ENCODE data around the gene PRKN. TPM values are rescaled to one million over a fixed set of nuclear protein-coding genes. Genes with fewer than 3 reads are reported as not detected.

PRKN gene
- polyA plus RNA-seq, 3 donors: 0.41 to 16.8 (median 2.1) TPM

DNA sequence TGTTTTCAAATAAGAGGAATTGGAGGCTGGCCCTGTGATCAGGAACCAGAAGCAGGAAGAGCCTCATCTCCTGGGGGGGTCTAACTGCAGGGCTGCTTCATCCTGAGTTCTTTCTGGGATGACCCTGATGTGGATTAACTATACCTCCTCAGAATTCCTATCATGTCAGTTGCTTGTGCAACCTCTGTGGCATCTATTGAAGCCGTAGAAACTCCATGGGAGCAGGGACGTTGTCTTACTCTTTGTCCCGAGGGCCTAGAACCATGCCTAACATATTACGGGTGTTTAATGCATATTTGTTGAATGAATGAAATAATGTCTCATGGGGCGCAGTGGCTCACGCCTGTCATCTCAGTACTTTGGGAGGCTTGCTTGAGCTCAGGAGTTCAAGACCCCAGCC lies 1343.6 kb downstream of the PRKN start:
- H3K27ac ChIP-seq (ENCODE audit: low read depth, low read length): no peak overlapping the region
- WGBS, 3 donors: 95 to 96% (median 95%) methylated on average over 6 of the region's 6 CpGs

DNA sequence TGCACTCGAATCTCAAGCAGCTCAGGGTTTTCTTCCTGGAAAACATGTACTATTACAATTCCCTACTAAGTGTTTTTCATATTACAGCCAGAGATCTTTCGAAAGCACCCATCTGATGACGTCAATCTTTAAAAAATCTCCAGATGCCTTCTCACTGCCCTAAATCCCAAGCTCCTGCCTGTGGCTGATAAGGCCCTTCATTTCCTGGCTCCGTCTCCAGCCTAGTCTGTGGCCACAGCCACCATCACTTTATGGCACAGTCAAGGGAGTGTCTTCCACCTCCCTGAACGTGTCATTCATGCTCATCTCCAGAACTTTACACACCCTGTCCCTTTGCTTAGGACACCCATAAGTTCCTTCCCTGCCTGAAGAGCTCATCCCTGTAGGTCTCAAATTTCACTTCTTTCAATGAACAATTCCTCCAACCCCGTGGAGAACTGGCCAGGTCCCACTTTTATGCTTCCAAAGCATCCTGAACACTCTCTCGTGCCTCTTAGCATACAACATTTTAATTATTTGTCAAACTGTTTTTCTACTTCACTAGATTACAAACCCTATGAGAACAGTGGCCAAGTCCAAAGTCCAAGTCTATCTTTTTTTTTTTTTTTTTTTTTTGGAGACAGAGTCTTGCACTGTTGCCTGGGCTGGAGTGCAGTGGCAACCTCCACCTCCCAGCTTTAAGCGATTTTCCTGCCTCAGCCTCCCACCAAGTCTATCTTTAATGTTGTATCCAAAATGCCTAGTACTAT lies 1347.6 kb downstream of the PRKN start:
- WGBS, 3 donors: 58 to 69% (median 67%) methylated on average over 8 of the region's 8 CpGs

DNA sequence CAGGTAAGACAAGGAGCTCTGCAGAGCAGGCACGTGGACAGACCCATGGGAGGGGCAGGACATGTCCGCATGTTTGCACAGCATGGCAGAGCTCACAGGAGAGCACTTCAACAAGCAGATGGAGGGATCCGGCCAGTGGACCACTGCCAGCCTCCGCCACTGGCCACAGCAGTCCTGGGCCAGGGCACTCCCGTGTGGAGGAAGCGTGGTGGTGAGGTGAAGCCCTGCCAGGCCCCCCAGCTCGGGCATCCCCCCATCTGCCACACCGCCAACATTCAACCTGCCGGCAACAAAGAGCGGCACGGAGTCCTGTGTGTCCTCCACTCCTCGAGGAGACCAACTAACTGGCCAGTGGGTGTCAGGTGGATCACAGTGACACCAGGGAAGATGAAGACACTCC lies 1349.5 kb downstream of the PRKN start:
- 87 to 94% (median 90%) methylated on average over 12 of the region's 12 CpGs for WGBS, 3 donors
- H3K27ac ChIP-seq (ENCODE audit: low read depth, low read length): no peak overlapping the region

More for the DNA sequence above, 1347.6 kb downstream of the PRKN start:
- H3K27ac ChIP-seq (ENCODE audit: low read depth, low read length): no peak overlapping the region

DNA sequence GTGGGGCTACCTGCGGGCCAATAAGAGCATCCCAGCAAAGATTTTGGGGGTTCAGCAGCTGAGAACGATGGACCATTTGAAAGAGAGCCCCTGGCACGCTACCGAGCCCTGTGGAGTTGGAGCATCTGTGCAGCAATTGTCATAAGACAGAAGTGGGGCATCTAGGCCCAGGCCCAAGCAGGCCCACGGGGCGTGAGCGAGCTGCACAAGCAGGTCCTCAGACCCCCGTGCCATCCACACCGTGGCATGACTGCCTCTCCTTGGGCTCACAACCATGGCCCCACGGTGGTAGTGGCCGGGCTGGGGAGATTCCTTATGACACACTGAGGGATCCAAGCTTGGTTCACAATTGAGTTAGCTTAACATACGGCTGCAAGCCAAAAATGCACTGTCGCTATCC lies 1350.5 kb downstream of the PRKN start:
- H3K27ac ChIP-seq (ENCODE audit: low read depth, low read length): no peak overlapping the region
- 94 to 96% (median 96%) methylated on average over 13 of the region's 13 CpGs for WGBS, 3 donors

DNA sequence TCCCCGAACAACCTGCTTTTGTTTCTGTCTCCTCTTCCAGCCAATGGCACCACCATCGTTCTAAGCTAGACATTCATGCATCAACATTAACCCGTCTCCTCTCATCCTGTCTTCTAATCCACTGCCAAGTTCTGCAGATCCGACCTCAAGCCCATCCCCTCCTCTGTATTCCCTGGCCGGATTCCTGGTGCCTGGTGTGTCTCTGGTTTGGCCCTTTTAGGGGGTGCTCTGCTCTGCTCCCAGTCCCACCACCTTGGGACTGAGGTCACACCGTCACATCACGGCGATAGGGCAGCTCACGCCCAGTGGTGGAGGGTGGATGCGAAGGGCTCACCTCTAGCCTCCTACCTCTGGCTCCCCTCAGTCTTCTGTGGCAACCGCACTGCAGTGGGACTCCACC lies 1351.2 kb downstream of the PRKN start:
- WGBS, 3 donors: 90 to 92% (median 91%) methylated on average over 11 of the region's 11 CpGs
- no peak overlapping the region for H3K27ac ChIP-seq (ENCODE audit: low read depth, low read length)

DNA sequence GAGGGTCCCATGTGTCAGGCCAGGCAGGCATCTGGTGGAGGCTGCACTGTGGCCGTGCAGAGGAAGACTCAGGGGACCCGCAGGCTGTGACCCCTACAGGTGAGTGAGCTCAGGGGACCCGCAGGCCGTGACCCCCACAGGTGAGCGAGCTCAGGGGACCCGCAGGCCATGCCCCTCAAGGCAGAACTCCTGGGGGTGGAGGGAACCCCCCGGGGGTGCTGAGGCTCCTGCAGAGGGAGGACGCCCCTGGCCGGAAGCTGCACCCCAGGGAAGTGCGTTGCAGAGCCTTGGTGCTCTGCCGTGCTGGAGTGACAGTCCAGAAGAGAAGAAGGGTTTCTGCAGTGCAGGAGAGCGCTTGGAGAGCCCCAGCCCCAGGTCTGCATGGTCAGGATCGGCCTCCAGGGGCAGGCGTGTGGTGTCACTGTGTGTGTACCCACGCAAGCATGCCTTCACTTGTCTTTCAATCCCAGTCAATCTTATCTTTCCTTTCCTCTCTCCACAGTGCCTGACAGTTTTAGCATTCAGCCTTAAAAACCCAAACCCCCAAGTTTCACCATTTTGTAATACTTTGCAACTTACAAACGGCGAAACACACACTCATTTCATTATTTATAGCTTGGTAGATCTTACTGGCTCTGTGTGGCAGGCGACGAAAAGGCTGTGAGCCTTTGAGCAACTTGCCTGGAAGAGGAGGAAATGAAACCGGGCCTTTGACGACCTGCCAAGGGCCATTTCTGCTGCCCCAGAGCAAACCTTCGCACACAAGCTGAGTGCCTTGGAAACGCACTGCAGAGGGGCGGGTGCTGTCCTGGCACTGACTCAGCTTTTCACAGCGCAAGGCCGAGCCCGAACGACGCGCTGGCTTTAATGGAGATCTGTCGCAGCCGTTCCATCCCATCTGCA lies 1352.3 kb downstream of the PRKN start:
- H3K27ac ChIP-seq (ENCODE audit: low read depth, low read length): no peak overlapping the region
- 47 to 62% (median 59%) methylated on average over 32 of the region's 32 CpGs for WGBS, 3 donors

DNA sequence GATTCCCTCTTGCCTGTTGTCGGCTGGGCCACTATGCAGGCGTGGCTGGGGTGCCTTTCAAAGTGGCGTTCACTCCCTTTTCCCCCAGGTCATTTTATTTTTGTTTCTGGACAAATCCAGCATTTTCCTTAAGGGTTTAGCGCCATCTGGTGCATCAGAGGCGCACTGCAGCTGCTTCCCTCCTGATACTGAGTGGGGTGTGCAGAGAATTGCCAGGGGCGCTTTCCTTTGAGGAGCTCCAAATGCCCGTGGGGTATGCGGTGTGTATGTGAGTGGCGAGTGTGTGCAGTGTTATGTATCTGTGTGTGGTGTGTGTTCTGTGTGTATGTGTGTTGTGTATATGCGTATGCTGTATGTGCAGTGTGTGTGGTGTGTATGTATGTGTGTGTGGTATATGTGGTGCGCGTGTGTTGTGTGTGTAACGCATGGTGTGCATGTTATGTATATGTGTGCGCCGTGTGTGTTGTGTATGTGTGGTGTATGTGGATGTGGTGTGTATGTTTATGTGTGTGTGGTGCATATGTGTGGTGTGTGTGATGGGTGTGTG lies 1353.6 kb downstream of the PRKN start:
- WGBS, 3 donors: 34 to 38% (median 35%) methylated on average over 15 of the region's 15 CpGs
- no peak overlapping the region for H3K27ac ChIP-seq (ENCODE audit: low read depth, low read length)

DNA sequence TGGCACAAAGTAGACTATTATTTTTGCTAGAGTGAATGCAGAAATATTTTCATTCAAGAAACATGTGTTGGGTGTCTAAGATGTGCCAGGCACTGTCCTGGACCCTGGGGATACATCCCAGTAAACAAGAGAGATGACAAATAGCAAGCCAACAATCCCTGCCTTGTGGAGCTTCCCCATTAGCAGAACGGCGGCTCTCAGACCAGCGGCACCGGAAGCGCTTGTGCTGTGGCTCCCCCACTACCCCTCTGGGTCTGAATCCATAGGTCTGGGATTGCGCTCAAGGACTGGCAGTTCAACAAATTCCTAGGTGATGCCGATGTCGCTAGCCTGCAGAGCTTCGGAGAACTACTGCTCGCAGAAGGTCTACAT lies 1355.2 kb downstream of the PRKN start:
- no peak overlapping the region for H3K27ac ChIP-seq (ENCODE audit: low read depth, low read length)
- WGBS, 3 donors: 89 to 95% (median 90%) methylated on average over 10 of the region's 10 CpGs

DNA sequence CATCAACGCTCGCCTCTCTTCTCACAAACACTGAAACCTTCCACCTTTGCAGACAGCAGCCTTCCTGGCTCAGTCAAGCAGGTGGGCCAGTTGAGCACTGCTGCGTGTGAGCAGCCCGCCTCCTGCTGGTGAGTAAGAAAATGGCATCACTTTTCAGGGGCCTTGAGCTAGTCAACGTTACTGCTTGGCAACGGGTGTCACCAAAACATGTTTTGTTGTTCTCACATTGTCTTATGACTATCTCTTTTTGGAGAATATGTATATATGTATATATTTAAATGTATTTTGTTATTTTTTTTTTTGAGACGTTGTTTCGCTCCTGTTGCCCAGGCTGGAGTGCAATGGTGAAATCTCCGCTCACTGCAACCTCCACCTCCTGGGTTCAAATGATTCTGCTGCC lies 1356.7 kb downstream of the PRKN start:
- 30 to 36% (median 30%) methylated on average over 9 of the region's 9 CpGs for WGBS, 3 donors
- no peak overlapping the region for H3K27ac ChIP-seq (ENCODE audit: low read depth, low read length)

DNA sequence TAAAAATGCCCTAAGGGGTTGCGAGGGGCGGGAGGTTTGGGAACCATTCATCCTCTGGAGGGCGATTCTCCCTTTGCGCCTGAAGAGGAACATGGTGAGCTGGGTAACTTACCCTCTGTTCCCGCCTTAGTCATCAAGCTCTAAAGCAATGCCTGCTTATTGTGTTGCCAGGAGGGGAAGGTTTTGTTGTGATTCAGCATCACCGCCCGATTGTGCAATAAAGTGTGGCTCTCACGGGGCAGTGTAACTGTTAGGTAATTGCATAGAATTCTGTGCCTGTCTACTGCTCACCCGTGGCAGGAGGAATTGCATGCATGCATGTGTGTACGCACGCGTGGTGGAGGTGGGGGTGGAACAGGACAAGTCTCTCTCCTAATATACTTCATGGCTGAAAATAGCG lies 1358.2 kb downstream of the PRKN start:
- WGBS, 3 donors: 67 to 87% (median 68%) methylated on average over 13 of the region's 13 CpGs
- no peak overlapping the region for H3K27ac ChIP-seq (ENCODE audit: low read depth, low read length)

DNA sequence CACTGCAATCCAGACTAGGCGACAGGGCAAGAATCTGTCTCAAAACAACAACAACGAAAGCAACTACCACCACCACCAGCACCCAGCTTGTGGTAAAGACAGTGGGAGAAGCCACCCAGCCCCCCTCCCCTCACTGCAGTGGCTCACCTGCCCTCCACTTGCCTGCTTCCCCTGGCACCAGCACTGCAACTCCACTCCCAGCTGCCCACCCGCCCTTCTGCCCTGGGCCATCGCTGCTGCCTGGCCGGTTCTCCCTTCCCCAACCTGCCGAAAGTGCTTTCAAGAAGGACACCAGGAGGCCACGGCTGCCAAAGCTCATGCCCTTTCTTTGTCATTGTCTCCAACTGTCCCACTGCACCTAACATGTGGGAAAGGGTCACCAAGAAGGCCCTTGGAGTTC lies 1359.1 kb downstream of the PRKN start:
- WGBS, 3 donors: 85 to 90% (median 90%) methylated on average over 7 of the region's 7 CpGs
- no peak overlapping the region for H3K27ac ChIP-seq (ENCODE audit: low read depth, low read length)

DNA sequence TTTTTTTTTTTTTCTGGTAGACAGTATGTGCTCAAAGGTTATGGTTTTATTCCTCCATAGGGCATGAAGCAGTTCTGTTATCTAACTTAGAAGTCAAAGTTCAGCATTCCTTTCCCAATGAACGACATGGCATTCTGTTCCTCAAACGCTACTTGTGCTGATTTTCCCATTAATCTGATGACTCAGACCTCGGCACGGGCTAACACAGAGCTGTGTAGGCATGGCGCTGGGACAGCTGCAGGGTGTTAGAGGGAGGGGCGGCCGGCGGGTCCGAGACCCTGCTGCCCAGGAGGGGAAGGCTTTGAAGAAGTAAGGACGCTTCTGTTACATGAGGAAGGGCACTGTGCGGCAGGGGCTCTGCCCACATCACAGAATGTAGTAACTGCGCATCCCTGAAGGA lies 1360.1 kb downstream of the PRKN start:
- WGBS, 3 donors: 51 to 77% (median 74%) methylated on average over 12 of the region's 12 CpGs
- no peak overlapping the region for H3K27ac ChIP-seq (ENCODE audit: low read depth, low read length)

DNA sequence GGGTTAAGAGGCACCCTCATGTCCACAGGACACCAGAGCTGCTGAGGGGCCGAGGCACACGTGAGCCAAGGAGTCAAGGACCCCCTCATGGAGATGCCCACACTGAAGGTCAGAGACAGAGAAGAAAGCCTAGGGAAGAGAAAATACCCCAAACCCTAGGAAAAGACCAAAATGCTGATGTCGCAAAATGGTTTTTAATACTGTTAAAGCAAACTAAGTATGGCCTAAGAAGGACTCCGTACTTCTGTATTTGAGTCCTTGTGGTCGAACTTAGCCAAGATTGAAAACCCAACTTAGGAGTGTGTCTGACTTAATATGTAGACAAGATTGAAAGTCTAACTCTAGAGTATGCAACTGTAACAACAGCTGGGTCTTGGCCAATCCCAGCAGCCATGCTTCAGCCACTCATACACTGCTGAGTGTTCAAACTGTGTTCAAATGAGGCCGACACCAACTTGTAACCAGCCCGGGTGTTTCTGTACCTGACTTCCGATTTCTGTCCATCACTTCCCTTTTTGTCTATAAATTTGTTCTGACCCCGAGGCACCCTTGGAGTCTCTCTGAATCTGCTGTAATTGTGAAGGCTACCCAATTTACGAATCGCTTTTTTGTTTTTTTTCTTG lies 1361.2 kb downstream of the PRKN start:
- H3K27ac ChIP-seq (ENCODE audit: low read depth, low read length): no peak overlapping the region
- WGBS, 3 donors: 79 to 94% (median 82%) methylated on average over 11 of the region's 11 CpGs

DNA sequence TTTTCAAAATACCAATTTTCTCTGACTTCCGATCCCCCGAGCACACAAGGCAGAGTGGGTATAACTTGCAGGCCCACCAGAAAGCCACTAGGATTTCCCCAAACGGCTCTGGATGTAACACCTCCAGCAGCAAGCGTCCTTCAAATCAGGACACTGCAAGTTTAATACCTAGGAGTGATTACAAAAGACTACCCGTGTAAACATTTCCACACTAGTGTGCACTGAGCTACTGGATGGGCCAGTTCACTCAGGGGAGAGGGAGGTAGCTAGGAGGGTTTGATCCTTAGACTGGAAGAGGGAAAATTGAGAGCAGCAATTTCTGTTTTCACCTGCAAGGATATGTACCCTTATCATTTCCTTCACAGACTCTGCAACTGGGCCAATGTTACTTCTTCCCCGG lies 1361.9 kb downstream of the PRKN start:
- no peak overlapping the region for H3K27ac ChIP-seq (ENCODE audit: low read depth, low read length)
- 61 to 89% (median 83%) methylated on average over 6 of the region's 6 CpGs for WGBS, 3 donors

DNA sequence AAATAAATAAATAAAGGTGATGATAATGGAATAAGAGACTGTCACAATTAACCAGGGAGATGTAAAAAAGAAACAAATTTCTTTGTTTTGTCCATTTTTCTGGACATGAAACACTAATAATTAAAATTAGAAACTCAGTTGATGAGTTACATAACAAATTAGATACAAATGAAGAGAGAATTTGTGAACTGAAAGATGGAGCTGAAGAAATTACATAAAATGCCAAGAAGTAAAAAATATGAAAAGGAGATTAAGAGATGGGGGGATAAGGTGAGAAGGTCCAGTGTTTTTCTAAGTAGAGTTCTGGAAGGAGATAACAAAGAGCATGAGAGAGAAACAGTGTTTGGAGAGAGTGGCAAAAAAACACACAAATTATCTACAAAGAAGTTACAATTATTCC lies 1364.3 kb downstream of the PRKN start:
- no peak overlapping the region for H3K27ac ChIP-seq (ENCODE audit: low read depth, low read length)

DNA sequence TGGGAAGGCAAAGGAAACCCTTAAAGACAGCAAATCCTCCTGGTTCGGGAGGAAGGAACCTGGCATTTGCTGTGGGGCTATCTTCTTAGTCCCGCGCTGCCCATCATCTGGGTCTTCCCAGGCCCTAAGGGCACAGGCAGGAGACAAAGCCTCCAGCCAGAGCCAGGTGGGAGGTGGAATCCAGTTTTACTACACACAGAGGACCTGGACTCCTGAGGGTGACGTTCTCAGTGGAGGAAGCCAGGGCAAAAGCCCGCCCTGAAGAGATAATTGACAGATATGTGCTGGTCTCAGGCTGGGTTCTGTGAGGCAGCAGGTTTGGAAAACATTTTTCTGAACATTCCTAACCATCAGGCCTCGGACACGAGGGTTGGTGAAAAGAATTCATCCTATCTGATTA lies 1365.3 kb downstream of the PRKN start:
- no peak overlapping the region for H3K27ac ChIP-seq (ENCODE audit: low read depth, low read length)
- WGBS, 3 donors: 96% methylated on average over 7 of the region's 7 CpGs

DNA sequence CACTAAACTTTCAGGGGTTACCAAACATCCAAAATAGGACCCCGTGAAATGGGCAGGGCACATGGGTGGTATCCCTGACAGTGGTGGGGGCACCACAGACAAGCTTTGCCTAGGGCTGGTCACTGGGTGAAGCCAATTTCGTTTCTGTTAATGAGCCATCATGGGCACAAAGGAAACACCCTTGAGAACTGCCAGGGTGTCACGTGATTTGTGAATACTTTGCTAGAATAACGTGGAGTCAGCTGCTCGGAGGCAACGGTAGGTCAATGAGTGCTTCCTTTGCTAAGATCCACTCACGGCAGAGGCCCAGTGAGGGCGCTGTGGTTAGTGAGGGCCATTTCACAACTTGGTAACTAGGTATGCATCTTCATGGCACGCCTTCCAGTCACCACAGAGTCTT lies 1366.0 kb downstream of the PRKN start:
- 90 to 92% (median 91%) methylated on average over 9 of the region's 9 CpGs for WGBS, 3 donors

DNA sequence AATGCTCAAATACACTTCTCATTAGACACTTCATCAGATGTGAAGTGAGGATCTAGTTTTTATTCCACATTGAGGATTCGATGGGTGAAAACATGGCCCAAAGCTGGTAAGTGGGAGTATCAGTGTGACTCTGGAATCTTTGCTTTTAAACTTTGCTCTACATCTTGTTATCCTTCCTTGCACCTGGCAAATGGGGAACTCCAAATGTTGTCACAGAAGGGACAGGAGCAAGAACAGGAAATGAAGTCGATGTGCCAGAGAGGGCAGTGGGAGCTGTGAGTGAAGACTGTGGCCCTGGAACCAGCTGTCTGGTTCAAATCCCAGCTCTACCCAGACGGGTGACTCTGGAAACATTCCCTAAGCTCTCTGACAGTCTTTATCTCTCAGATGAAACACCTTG lies 1367.0 kb downstream of the PRKN start:
- H3K27ac ChIP-seq (ENCODE audit: low read depth, low read length): no peak overlapping the region
- 50 to 77% (median 51%) methylated on average over 3 of the region's 3 CpGs for WGBS, 3 donors

More for the DNA sequence above, 1366.0 kb downstream of the PRKN start:
- H3K27ac ChIP-seq (ENCODE audit: low read depth, low read length): no peak overlapping the region

DNA sequence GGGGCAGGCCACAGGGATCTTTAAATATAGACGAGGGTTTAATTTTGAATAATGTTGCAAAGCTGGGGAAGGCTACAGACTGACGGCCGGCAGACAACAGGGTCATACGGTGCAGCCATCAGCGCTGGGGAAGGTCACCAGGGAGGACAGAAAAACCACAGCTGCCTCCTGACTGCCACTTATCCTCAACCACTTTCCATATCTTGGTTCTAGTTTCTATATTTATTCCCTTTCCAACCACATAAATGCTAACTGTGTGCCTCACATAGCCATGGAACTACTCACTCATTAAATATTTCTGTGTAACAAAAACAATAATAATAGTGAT lies 1368.0 kb downstream of the PRKN start:
- 68 to 81% (median 71%) methylated on average over 5 of the region's 5 CpGs for WGBS, 3 donors
- no peak overlapping the region for H3K27ac ChIP-seq (ENCODE audit: low read depth, low read length)

Measured in adipose tissue (tissue), 3 donors.